ENCODE data around the gene CPLX1.

DNA sequence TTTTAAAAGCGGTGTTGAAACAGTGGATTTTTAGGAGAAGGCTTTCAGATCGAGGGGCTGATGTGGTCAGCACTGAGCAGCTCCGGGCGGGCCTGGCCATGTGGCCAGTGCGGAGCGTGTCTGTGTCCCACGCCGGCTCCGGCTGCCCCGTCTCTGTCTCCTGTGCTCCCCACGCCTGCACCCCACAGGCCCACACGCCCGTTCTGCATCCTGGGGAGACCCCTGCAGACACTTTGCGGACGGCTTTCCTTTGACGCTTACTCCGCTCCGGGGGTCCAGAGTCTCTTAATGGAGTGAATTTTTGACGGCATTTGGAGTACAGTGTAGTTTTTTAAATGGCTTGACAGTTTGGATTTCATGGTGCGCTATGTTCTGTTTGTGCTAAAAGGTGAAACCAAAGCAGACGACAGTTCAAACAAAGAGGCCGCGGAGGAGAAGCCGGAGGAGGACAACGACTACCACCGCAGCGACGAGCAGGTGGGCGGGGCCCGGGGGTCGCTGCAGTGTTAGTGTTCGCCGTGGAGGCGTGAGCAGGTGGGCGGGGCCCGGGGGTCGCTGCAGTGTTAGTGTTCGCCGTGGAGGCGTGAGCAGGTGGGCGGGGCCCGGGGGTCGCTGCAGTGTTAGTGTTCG is 81.6 kb downstream of the CPLX1 start:
- TF ChIP-seq, protein P1, sequence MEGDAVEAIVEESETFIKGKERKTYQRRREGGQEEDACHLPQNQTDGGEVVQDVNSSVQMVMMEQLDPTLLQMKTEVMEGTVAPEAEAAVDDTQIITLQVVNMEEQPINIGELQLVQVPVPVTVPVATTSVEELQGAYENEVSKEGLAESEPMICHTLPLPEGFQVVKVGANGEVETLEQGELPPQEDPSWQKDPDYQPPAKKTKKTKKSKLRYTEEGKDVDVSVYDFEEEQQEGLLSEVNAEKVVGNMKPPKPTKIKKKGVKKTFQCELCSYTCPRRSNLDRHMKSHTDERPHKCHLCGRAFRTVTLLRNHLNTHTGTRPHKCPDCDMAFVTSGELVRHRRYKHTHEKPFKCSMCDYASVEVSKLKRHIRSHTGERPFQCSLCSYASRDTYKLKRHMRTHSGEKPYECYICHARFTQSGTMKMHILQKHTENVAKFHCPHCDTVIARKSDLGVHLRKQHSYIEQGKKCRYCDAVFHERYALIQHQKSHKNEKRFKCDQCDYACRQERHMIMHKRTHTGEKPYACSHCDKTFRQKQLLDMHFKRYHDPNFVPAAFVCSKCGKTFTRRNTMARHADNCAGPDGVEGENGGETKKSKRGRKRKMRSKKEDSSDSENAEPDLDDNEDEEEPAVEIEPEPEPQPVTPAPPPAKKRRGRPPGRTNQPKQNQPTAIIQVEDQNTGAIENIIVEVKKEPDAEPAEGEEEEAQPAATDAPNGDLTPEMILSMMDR (conservative IDR thresholded peaks at IDR 0.05; ENCODE audit: low read length): no peak
- no peak for TF ChIP-seq EZH2phosphoT487 (IDR thresholded peaks at IDR 0.05; ENCODE audit: borderline replicate concordance)
